OCI-LY1 (cell line): ENCODE results near the gene SCAPER.
"Not testable (repeated sequence)": the region's sequence is repeated elsewhere in the genome, so short reads cannot be mapped to it uniquely, and the experiment has no call there.

Source experiments
- CTCF ChIP-seq: fragments of 200-600 bp; sonication (generic), shearing (Covaris generic); IDR thresholded peaks from 2 replicates; pipeline ENCODE4 v1.5.1; 2017; ENCODE audit warnings: mild to moderate bottlenecking, antibody characterized with exemption, low read length, moderate library complexity, mixed read lengths
- EZH2 ChIP-seq: fragments of 200-600 bp; sonication (generic), shearing (Covaris generic); IDR thresholded peaks from 2 replicates; pipeline ENCODE4 v1.8.0; 2017; ENCODE audit warnings: borderline replicate concordance, mixed run types, mild to moderate bottlenecking, antibody characterized with exemption, low read length, moderate library complexity, mixed read lengths

- not testable (repeated sequence) for TF ChIP-seq CTCF, EZH2
Observed at GRCh38 chr15:76502185-76502584, 403.0 kb downstream of the SCAPER start.
